Thymus (tissue), 11 donors: ENCODE data around the gene GPR15. TPM values are rescaled to one million over a fixed set of nuclear protein-coding genes. Genes with fewer than 3 reads are reported as not detected.
A peak's percentile ranks its signal among the peaks of the same experiment; 100 is the strongest.

Source experiments
- DNase-seq, 9 donors: peaks; one replicate each; pipeline ENCODE4 v3.0.0-alpha.2; 2013; ENCODE audit warnings: low spot score in 9 of 9, low read depth in 6 of 9, missing footprints in 1 of 9
- H3K27ac ChIP-seq, 2 donors: one replicate each; pipeline ENCODE4 v1.5.1; 2013; ENCODE audit warnings: control low read depth in 1 of 2, low read depth in 1 of 2, low read length in 1 of 2, mild to moderate bottlenecking in 1 of 2, moderate library complexity in 1 of 2
- H3K27me3 ChIP-seq, 2 donors: one replicate each; pipeline ENCODE4 v1.5.1; 2013; ENCODE audit warnings: low read length in 1 of 2; ENCODE audit not compliant: control insufficient read depth in 2 of 2, insufficient read depth in 1 of 2
- H3K36me3 ChIP-seq, 2 donors: one replicate each; pipeline ENCODE4 v1.5.1; 2013; ENCODE audit warnings: low read length in 1 of 2, mild to moderate bottlenecking in 1 of 2, moderate library complexity in 1 of 2; ENCODE audit not compliant: control insufficient read depth in 2 of 2, insufficient read depth in 2 of 2
- H3K4me1 ChIP-seq, 2 donors: one replicate each; pipeline ENCODE4 v1.5.1; 2013; ENCODE audit warnings: low read length in 2 of 2; ENCODE audit not compliant: control insufficient read depth in 2 of 2, insufficient read depth in 2 of 2
- H3K4me3 ChIP-seq, 2 donors: one replicate each; pipeline ENCODE4 v1.5.1; 2013; ENCODE audit warnings: low read length in 2 of 2, control low read depth in 1 of 2, mild to moderate bottlenecking in 1 of 2
- H3K9me3 ChIP-seq, 2 donors: one replicate each; pipeline ENCODE4 v1.5.1; 2013; ENCODE audit warnings: low read length in 1 of 2, mild to moderate bottlenecking in 1 of 2; ENCODE audit not compliant: control insufficient read depth in 2 of 2, insufficient read depth in 1 of 2
- WGBS: extraction: QIAGEN DNeasy Blood & Tissue Kit; methylation state at CpG from one replicate; pipeline ENCODE4 v1.1.7; 2013; 5-methylcytosine and 5-hydroxymethylcytosine counted together
- polyA plus RNA-seq: library from polyadenylated mRNA; stranded (reverse); fragments of 200-250 nt; gene quantifications from one replicate; pipeline ENCODE4 v1.2.3, GENCODE V29; 2013
- total RNA-seq: library from RNA; stranded (reverse); fragments of 120-200 nt; gene quantifications from one replicate; pipeline ENCODE4 v1.2.4, GENCODE V29; 2013
- donor health status: healthy.

Gene GPR15
- total and polyA plus RNA-seq, 2 donors, result 0.47 to 1.0 TPM

- Histone ChIP-seq H3K4me3 (no peak overlapping the region), H3K27me3 (no peaks in the 10 kb centered on the region), H3K4me1 (peaks cover 3 to 13% of the 10 kb centered on the region in 2 donors), H3K9me3 (no peaks in the 10 kb centered on the region), H3K36me3 (no peaks in the 10 kb centered on the region), H3K27ac (no peak overlapping the region)
- WGBS, result 98% methylated on average over 2 of the region's 2 CpGs
- no peak for DNase-seq
These were observed 29.1 kb downstream of the GPR15 start for GRCh38 chr3:98560911-98561310.

- H3K9me3 ChIP-seq, result no peaks in the 10 kb centered on the region
- 83% methylated on average over 5 of the region's 5 CpGs for WGBS
- no peak overlapping the region for H3K27ac ChIP-seq
- peaks cover 3 to 18% of the 10 kb centered on the region in 2 donors for H3K4me1 ChIP-seq
- no peak for DNase-seq
- H3K27me3 ChIP-seq, result no peaks in the 10 kb centered on the region
- H3K36me3 ChIP-seq, result no peaks in the 10 kb centered on the region
- H3K4me3 ChIP-seq, result no peak overlapping the region
These were observed 30.1 kb downstream of the GPR15 start for GRCh38 chr3:98561727-98562521.

GRCh38 chr3:98563661-98564281 is 32.0 kb downstream of the GPR15 start:
- WGBS, result 71% methylated on average over 4 of the region's 4 CpGs
- no peaks in the 10 kb centered on the region for H3K9me3 ChIP-seq
- no peaks in the 10 kb centered on the region for H3K27me3 ChIP-seq
- peaks cover 3 to 18% of the 10 kb centered on the region in 2 donors for H3K4me1 ChIP-seq
- H3K4me3 ChIP-seq, result no peak overlapping the region
- no peaks in the 10 kb centered on the region for H3K36me3 ChIP-seq
- H3K27ac ChIP-seq, result no peak overlapping the region
- DNase-seq, result peak in 1 of 9 donors; percentile 37

DNA sequence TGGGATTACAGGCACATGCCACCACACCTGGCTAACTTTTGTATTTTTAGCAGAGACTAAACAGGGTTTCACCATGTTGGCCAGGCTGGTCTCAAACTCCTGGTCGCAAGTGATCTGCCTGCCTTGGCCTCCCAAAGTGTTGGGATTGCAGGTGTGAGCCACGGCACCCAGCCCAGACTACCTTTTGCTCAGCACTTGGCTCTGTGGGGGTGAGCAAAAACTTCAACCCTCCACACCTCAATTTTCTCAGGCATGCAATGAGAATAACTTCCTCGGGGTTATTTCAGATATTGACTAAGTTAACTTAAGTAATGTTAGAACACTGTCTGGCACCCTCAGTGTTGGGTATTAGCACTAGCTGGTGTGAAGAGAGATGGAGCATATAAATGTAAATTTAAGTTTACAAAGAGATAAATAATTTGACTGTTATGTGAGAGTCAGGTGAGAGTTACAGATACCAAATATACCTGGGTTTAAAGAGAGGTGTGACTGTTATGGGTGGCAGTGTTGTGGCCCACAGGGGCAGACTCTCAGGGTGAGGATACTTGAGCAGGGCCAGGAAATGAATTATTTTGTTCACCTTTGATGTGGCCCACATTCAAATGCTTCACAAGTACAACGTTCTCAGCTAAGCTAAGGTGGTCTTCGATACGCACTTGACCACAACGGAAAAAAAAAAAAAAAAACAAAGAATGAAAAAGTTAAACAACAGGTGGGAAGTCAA is 32.7 kb downstream of the GPR15 start:
- Histone ChIP-seq H3K36me3 (no peaks in the 10 kb centered on the region), H3K4me1 (peaks cover 3 to 18% of the 10 kb centered on the region in 2 donors), H3K4me3 (no peak overlapping the region), H3K27ac (no peak overlapping the region), H3K9me3 (no peaks in the 10 kb centered on the region), H3K27me3 (no peaks in the 10 kb centered on the region)
- 41% methylated on average over 7 of the region's 7 CpGs for WGBS
- DNase-seq, result peak in 2 of 9 donors; percentile 24 to 41

DNA sequence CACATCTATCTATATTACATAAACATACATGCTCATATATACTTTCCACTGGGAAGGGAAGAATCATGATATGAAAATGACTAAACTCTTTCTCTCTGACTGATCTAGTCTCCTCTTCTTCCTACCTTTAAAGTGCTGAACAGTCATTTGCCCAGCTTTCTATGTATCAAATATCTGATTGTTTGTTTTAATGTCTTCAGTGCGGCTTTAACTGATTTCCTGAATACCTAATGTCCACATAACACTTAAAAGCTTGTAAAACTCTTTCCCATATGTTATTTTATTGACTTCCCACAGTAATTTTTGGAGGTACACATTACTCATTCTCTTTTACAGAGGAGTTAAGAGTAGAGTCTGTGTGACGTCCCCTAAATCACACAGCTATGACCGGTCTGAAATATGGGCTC is 33.5 kb downstream of the GPR15 start:
- no peaks in the 10 kb centered on the region for H3K36me3 ChIP-seq
- H3K27me3 ChIP-seq, result no peaks in the 10 kb centered on the region
- no peak overlapping the region for H3K27ac ChIP-seq
- DNase-seq, result no peak
- H3K4me1 ChIP-seq, result peaks cover 3 to 18% of the 10 kb centered on the region in 2 donors
- H3K9me3 ChIP-seq, result no peaks in the 10 kb centered on the region
- WGBS, result 47% methylated on average over 3 of the region's 3 CpGs
- H3K4me3 ChIP-seq, result no peak overlapping the region

GRCh38 chr3:98565843-98566242 is 34.1 kb downstream of the GPR15 start:
- Histone ChIP-seq H3K9me3 (no peaks in the 10 kb centered on the region), H3K27ac (no peak overlapping the region), H3K4me1 (peaks cover 3 to 18% of the 10 kb centered on the region in 2 donors), H3K36me3 (no peaks in the 10 kb centered on the region), H3K4me3 (no peak overlapping the region), H3K27me3 (no peaks in the 10 kb centered on the region)
- DNase-seq, result no peak
- 60% methylated on average over 6 of the region's 6 CpGs for WGBS

GRCh38 chr3:98567666-98568270 is 36.0 kb downstream of the GPR15 start:
- no peak for DNase-seq
- no peak overlapping the region for H3K4me3 ChIP-seq
- peaks cover 3 to 14% of the 10 kb centered on the region in 2 donors for H3K4me1 ChIP-seq
- 95% methylated on average over 2 of the region's 2 CpGs for WGBS
- no peaks in the 10 kb centered on the region for H3K36me3 ChIP-seq
- no peaks in the 10 kb centered on the region for H3K9me3 ChIP-seq
- H3K27ac ChIP-seq, result no peak overlapping the region
- no peaks in the 10 kb centered on the region for H3K27me3 ChIP-seq

DNA sequence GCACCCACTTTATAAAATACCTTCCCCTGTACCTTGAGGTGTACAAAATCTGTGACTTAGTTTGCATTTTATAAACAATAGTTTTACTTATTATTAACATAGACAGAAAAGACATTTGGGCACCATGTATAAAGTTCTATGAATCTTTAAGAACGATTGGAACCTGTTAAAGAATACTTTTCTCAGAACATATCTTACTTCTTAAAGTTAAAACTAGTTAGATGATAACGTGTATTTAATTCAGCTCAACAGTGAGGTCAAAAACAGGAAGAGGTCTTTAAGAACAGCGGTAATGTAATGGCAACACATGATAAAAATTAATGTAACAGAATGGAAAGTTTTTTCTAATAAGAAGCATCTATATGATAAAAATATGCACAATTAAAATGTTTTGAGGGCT is 36.6 kb downstream of the GPR15 start:
- Histone ChIP-seq H3K36me3 (no peaks in the 10 kb centered on the region), H3K27ac (no peak overlapping the region), H3K27me3 (no peaks in the 10 kb centered on the region), H3K9me3 (no peaks in the 10 kb centered on the region), H3K4me1 (peaks cover 3 to 14% of the 10 kb centered on the region in 2 donors), H3K4me3 (no peak overlapping the region)
- no peak for DNase-seq
- WGBS, result 86% methylated on average over 3 of the region's 3 CpGs
